Neural cell (in vitro differentiated cells): ENCODE data around the gene TMEM260. TPM values are rescaled to one million over a fixed set of nuclear protein-coding genes. Genes with fewer than 3 reads are reported as not detected.
A peak's percentile ranks its signal among the peaks of the same experiment; 100 is the strongest.

ENCODE experiments used
- H2AFZ ChIP-seq: fragments of 200-600, 300-800 bp; sonication (generic), shearing (Covaris generic); 2 replicates; pipeline ENCODE4 v1.6.0; 2014; ENCODE audit warnings: low read depth, mild to moderate bottlenecking, antibody characterized with exemption, low read length, moderate library complexity
- H3F3A ChIP-seq: fragments of 200-600 bp; shearing (Covaris generic); 2 replicates; pipeline ENCODE4 v1.6.1; 2016; ENCODE audit warnings: mild to moderate bottlenecking, moderate library complexity, mixed read lengths, antibody characterized with exemption, low read length; ENCODE audit not compliant: insufficient read depth, poor library complexity, severe bottlenecking
- H3K27ac ChIP-seq: fragments of 200-600, 300-800 bp; sonication (generic), shearing (Covaris generic); 2 replicates; pipeline ENCODE4 v1.5.1; 2014; ENCODE audit warnings: mild to moderate bottlenecking, low read length, moderate library complexity
- H3K27me3 ChIP-seq: fragments of 300-800, 200-600 bp; sonication (generic), shearing (Covaris generic); 2 replicates; pipeline ENCODE4 v1.6.0; 2014; ENCODE audit warnings: mild to moderate bottlenecking, low read depth, low read length, moderate library complexity; ENCODE audit not compliant: insufficient read depth
- H3K36me3 ChIP-seq: fragments of 300-800, 200-600 bp; sonication (generic), shearing (Covaris generic); 2 replicates; pipeline ENCODE4 v1.5.1; 2014; ENCODE audit warnings: mild to moderate bottlenecking, antibody characterized with exemption, low read length, moderate library complexity; ENCODE audit not compliant: insufficient read depth
- H3K4me2 ChIP-seq: fragments of 300-800, 200-600 bp; sonication (generic), shearing (Covaris generic); 2 replicates; pipeline ENCODE4 v1.6.0; 2014; ENCODE audit warnings: mild to moderate bottlenecking, low read length
- H3K4me3 ChIP-seq: fragments of 300-800, 200-600 bp; sonication (generic), shearing (Covaris generic); 2 replicates; pipeline ENCODE4 v1.5.1; 2014; ENCODE audit warnings: mild to moderate bottlenecking, low read length, moderate library complexity
- H3K79me2 ChIP-seq: fragments of 200-600 bp; shearing (Covaris generic); replicated peaks from 2 replicates; pipeline ENCODE4 v1.6.0; 2014; ENCODE audit warnings: mild to moderate bottlenecking, low read length, moderate library complexity; ENCODE audit not compliant: insufficient read depth
- H3K9ac ChIP-seq: fragments of 300-800, 200-600 bp; sonication (generic), shearing (Covaris generic); 2 replicates; pipeline ENCODE4 v1.6.1; 2016; ENCODE audit warnings: mild to moderate bottlenecking, low read length, mixed read lengths
- H3K9me2 ChIP-seq: fragments of 200-600 bp; shearing (Covaris generic); 2 replicates; pipeline ENCODE4 v1.6.1; 2016; ENCODE audit warnings: mild to moderate bottlenecking, low read length, mixed read lengths; ENCODE audit not compliant: insufficient read depth
- H3K9me3 ChIP-seq: fragments of 200-600, 300-800 bp; sonication (generic), shearing (Covaris generic); 2 replicates; pipeline ENCODE4 v1.6.1; 2016; ENCODE audit warnings: mild to moderate bottlenecking, mixed run types, low read length, moderate library complexity, mixed read lengths
- H4K20me1 ChIP-seq: fragments of 200-600 bp; shearing (Covaris generic); 2 replicates; pipeline ENCODE4 v1.6.1; 2016; ENCODE audit warnings: mild to moderate bottlenecking, mixed run types; ENCODE audit not compliant: insufficient read depth
- EP300 ChIP-seq: fragments of 450-650 bp; conservative IDR thresholded peaks from 2 replicates; pipeline ENCODE4 v1.6.1; 2014; ENCODE audit warnings: antibody characterized with exemption, mild to moderate bottlenecking, moderate library complexity; ENCODE audit not compliant: poor library complexity, severe bottlenecking
- EZH2 ChIP-seq: fragments of 200-600, 300-800 bp; shearing (Covaris generic), sonication (generic); IDR thresholded peaks from 2 replicates; pipeline ENCODE4 v1.6.1; 2014; ENCODE audit warnings: antibody characterized with exemption, low read length, borderline replicate concordance, mild to moderate bottlenecking; ENCODE audit not compliant: insufficient read depth, poor library complexity, severe bottlenecking
- MXI1 ChIP-seq: fragments of 450-650 bp; conservative IDR thresholded peaks from 2 replicates; pipeline ENCODE4 v1.6.1; 2014; ENCODE audit warnings: antibody characterized with exemption, mild to moderate bottlenecking; ENCODE audit not compliant: poor library complexity, severe bottlenecking
- POLR2AphosphoS5 ChIP-seq: IDR thresholded peaks from 2 replicates; pipeline ENCODE4 v1.6.1; 2012
- RAD21 ChIP-seq: fragments of 450-650 bp; conservative IDR thresholded peaks from 2 replicates; pipeline ENCODE4 v1.6.1; 2014; ENCODE audit warnings: antibody characterized with exemption, mild to moderate bottlenecking, moderate library complexity
- SMC3 ChIP-seq: fragments of 450-650 bp; conservative IDR thresholded peaks from 2 replicates; pipeline ENCODE4 v1.6.1; 2014; ENCODE audit warnings: antibody characterized with exemption, mild to moderate bottlenecking, moderate library complexity; ENCODE audit not compliant: poor library complexity
- TAF1 ChIP-seq: IDR thresholded peaks from 2 replicates; pipeline ENCODE4 v1.6.1; 2012; ENCODE audit warnings: low read depth
- polyA plus RNA-seq: library from polyadenylated mRNA; depleted of rRNA; stranded (reverse); fragments of >200 nt; gene quantifications from 2 replicates; pipeline ENCODE4 v1.2.3, GENCODE V29; 2014
- TF ChIP-seq, protein P1 (sequence below): IDR thresholded peaks from 2 replicates; pipeline ENCODE4 v1.6.1; 2012; ENCODE audit warnings: borderline replicate concordance
- TF ChIP-seq, protein P2 (sequence below): fragments of 450-650 bp; IDR thresholded peaks from 2 replicates; pipeline ENCODE4 v1.5.1; 2014; ENCODE audit warnings: antibody characterized with exemption, mild to moderate bottlenecking, moderate library complexity; ENCODE audit not compliant: poor library complexity, severe bottlenecking

TMEM260 gene
- polyA plus RNA-seq, 1 donor from 2014 or later: 67.0 TPM

DNA sequence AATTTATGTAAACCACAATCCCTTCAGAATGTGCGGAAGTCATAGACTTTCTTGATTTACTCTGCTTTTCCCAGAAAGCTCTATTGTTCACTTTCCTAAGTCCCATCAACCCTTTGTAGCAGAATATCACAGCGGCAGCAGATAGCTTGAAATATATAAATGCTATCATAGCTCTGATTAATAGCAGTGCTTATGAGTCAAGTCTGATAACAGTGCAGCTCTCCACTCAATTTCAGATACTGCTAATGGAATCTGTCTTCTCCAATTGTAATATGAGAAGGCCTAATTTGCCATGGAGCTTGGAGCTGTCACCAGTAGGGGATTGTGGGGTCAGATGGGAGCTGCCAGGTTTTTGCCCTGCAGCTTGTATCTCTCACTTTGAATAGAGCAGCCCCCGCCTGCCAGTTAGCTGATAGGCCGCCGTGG lies 10.9 kb downstream of the TMEM260 start:
- Histone ChIP-seq H3K9me2 (no peaks in the 10 kb centered on the region), H3K79me2 (no peaks in the 10 kb centered on the region), H3K4me3 (peak overlapping the region; percentile 58), H3F3A (peaks cover 2% of the 10 kb centered on the region), H3K27me3 (no peaks in the 10 kb centered on the region), H3K27ac (peak overlapping the region; percentile 88), H4K20me1 (no peaks in the 10 kb centered on the region), H3K36me3 (peaks cover 9% of the 10 kb centered on the region), H3K4me2 (peak overlapping the region; percentile 77), H3K9me3 (no peaks in the 10 kb centered on the region), H2AFZ (peak overlapping the region; percentile 43), H3K9ac (peak overlapping the region; percentile 54)
- peak; percentile 77 for TF ChIP-seq EP300
- TF ChIP-seq POLR2AphosphoS5: peak; percentile 56
- TF ChIP-seq, protein P1, sequence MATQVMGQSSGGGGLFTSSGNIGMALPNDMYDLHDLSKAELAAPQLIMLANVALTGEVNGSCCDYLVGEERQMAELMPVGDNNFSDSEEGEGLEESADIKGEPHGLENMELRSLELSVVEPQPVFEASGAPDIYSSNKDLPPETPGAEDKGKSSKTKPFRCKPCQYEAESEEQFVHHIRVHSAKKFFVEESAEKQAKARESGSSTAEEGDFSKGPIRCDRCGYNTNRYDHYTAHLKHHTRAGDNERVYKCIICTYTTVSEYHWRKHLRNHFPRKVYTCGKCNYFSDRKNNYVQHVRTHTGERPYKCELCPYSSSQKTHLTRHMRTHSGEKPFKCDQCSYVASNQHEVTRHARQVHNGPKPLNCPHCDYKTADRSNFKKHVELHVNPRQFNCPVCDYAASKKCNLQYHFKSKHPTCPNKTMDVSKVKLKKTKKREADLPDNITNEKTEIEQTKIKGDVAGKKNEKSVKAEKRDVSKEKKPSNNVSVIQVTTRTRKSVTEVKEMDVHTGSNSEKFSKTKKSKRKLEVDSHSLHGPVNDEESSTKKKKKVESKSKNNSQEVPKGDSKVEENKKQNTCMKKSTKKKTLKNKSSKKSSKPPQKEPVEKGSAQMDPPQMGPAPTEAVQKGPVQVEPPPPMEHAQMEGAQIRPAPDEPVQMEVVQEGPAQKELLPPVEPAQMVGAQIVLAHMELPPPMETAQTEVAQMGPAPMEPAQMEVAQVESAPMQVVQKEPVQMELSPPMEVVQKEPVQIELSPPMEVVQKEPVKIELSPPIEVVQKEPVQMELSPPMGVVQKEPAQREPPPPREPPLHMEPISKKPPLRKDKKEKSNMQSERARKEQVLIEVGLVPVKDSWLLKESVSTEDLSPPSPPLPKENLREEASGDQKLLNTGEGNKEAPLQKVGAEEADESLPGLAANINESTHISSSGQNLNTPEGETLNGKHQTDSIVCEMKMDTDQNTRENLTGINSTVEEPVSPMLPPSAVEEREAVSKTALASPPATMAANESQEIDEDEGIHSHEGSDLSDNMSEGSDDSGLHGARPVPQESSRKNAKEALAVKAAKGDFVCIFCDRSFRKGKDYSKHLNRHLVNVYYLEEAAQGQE: peak; percentile 80
- no peak for TF ChIP-seq SMC3
- TF ChIP-seq, protein P2, sequence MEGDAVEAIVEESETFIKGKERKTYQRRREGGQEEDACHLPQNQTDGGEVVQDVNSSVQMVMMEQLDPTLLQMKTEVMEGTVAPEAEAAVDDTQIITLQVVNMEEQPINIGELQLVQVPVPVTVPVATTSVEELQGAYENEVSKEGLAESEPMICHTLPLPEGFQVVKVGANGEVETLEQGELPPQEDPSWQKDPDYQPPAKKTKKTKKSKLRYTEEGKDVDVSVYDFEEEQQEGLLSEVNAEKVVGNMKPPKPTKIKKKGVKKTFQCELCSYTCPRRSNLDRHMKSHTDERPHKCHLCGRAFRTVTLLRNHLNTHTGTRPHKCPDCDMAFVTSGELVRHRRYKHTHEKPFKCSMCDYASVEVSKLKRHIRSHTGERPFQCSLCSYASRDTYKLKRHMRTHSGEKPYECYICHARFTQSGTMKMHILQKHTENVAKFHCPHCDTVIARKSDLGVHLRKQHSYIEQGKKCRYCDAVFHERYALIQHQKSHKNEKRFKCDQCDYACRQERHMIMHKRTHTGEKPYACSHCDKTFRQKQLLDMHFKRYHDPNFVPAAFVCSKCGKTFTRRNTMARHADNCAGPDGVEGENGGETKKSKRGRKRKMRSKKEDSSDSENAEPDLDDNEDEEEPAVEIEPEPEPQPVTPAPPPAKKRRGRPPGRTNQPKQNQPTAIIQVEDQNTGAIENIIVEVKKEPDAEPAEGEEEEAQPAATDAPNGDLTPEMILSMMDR: peak; percentile 25

DNA sequence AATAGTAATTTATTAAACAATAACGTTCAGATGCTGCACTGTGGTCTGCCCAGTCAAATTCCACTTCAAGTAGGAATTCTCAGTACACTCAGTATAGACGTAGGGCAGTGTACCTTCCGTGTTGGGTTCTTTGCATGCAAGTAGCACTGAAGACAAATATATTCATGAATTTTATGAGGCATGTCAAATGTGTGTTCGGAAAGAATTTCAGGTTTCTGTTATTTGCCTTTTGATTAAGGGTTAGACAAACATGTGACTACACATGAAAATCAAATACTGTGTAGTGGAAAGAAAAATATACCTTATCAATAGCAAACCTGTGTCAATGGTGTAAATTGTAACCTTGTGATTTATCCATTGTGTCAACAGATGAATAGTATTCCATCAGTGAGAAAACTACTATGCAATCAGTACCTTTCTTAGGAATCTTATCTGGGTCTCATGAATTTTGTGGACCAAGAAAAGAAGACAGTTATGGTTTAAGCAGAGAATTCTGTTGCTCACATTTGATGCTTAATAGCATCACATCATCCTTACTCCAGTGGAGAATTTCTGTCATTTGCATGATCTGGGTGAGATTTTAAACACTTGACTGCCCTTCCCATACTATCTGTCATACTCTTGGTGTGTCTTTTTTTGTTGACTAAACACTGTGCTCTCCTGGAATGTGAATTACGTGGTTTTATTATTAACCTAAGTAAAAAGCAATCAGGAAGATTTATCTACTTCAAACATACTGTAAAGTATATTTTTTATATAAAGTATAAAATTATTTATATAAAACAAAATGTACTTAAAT lies 13.3 kb downstream of the TMEM260 start:
- H3K36me3 ChIP-seq: no peaks in the 10 kb centered on the region
- TF ChIP-seq POLR2AphosphoS5 (no peak), TAF1 (no peak), SMC3 (no peak), EP300 (no peak), MXI1 (no peak), RAD21 (no peak), EZH2 (no peak)
- TF ChIP-seq, protein P2: no peak
- TF ChIP-seq, protein P1: no peak
- no peaks in the 10 kb centered on the region for H3K9me3 ChIP-seq
- H3K79me2 ChIP-seq: no peaks in the 10 kb centered on the region
- H3F3A ChIP-seq: peaks cover 2% of the 10 kb centered on the region
- no peak overlapping the region for H3K9ac ChIP-seq
- H3K4me3 ChIP-seq: no peak overlapping the region
- no peak overlapping the region for H2AFZ ChIP-seq
- H3K9me2 ChIP-seq: no peaks in the 10 kb centered on the region
- no peak overlapping the region for H3K4me2 ChIP-seq
- no peaks in the 10 kb centered on the region for H4K20me1 ChIP-seq
- no peaks in the 10 kb centered on the region for H3K27me3 ChIP-seq
- H3K27ac ChIP-seq: peak overlapping the region; percentile 88
